GM21526 (cell line): Measurements from ENCODE around the gene CREBBP.
"Not testable (repeated sequence)": the region's sequence is repeated elsewhere in the genome, so short reads cannot be mapped to it uniquely, and the experiment has no call there.

Experiments
- ATAC-seq: cut with Tn5 transposase; IDR thresholded peaks from one replicate; pipeline ENCODE4 v1.9.1; 2021; ENCODE audit warnings: moderate library complexity; ENCODE audit not compliant: unreplicated experiment, low FRiP score

Gene CREBBP

DNA sequence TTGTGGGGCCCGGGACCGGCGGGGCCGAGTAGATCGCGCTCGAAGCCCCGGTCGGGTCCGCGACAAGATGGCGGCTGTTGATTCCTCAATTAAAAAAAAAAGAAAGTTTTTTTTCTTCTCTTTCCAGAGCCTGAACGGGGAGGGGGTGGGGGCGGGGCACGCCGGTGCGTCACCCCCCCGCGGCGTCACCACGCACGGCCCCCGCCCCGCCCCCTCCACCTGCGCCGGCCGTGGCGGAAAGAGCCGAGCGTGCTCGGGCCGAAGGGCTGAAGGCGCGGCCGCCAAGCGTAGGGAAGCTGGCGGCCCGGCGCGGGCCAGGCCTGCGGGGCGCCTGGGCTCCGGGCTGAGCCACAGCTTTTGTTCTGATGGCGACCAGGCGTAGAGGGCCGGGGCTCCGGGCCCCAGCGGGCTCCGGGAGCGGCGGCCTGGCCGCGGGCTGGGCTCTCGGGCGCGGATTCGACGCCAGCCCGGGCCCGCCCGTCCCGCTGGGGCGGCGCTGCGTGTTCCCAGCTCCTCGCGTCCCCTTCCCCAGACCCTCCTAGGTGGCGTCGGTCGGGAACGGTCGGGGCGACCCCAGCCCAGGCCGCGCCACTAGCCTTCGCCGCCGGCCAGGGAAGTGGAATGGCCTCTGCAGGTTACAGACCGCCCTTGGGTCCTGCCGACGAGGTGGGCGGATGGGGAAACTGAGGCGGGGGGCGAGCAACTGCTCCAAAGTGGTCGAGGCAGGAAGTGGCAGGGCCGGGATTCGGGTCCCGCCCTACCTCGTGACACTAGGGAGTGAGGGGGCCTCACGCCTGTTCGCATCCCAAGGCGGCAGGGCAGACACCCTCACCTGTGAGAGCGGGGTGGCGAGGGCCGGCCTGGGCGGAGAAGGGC lies at the start of gene CREBBP:
CREBBP (minus strand) TSS at position 91 of the 876 bp plus-strand sequence. CDS start 797 bp downstream, outside the sequence.
- peak; percentile 71 for ATAC-seq

DNA sequence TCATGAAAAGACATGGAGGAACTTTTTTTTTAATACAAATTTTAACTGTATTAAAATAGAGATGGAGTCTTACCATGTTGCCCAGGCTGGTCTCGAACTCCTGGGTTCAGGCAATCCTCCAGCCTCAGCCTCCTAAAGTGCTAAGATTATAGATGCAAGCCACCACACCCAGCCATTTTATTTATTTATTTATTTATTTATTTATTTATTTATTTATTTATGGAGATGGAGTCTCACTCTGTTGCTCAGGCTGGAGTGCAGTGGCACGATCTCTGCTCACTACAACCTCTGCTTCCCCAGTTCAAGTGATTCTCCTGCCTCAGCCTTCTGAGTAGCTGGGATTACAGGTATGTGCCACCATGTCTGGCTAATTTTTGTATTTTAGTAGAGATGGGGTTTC lies 46.6 kb upstream of the CREBBP start:
- ATAC-seq, result not testable (repeated sequence)

DNA sequence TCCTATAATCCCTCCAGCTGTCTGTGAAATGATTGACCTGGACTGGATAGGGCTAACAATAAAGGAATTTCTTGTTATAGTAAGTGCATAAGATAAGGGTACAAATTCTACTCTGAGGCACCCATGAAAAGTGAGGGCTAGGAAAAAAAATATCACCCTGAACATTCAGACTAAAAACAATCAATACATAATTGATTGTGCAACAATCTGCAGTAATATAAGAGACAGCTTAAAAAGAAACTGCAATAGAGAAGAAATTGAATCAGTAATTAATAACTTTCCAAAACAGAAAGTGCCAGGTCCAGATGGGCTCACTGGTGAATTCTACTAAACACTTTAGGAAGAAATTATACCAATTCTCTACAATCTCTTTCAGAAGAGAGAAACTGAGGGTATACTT lies 44.2 kb upstream of the CREBBP start:
- ATAC-seq, result no peak

DNA sequence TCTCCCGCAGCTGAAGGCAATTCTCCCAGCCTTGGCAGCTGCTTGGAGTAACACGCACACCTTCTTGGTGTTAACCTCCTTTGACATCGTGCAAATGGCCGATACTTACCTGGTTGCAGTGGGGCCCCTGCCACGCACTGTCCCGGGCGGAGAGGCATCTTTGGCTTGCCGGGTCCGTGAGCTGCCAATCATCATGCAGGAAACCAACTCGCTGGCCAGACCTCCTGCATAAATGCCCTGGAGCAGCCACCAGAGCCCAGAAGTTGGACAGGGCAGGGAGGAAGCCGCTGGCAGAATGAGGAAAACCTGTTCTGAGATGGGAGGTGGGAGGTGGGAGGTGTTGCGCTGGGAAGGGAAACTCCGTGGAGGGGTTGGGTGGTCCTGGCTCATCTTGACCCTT lies 41.7 kb upstream of the CREBBP start:
- no peak for ATAC-seq

DNA sequence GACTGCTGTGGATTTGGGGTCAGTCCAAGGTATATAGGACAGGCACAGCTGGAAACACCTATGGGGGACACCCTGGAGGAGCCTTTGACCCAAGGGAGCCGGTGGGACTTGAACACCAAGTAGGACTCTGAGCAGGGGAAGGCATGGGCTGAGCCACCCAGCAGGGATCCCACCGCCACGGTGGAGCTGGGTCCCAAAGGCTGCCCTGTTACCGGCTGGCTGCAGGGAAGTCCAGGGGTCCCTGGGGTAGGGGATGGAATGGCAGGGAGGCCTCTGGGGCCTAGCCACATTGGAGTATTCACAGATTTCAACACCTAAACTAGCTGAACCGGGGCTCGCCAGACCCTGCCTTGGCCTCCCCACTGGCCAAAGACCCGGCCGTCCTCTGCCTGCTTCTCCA lies 39.7 kb upstream of the CREBBP start:
- ATAC-seq, result no peak

DNA sequence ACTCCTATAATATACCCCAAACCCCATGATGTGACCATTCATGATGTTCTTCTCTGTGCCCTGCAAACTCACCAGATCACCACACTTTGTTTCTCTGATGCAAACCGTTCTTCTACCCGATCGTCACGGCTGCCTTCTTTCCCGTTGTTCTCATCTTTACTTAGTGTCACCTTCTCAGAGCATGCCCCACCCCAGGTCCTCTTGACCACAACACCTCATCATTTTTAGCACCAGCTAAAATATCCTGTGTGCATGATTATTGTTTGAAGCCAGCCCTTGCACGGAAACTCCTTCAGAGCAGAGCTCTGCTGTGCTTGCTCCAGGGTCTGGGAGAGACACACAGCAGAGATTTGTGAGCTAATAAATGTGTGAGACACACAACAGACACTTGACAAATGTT lies 38.9 kb upstream of the CREBBP start:
- ATAC-seq, result no peak

DNA sequence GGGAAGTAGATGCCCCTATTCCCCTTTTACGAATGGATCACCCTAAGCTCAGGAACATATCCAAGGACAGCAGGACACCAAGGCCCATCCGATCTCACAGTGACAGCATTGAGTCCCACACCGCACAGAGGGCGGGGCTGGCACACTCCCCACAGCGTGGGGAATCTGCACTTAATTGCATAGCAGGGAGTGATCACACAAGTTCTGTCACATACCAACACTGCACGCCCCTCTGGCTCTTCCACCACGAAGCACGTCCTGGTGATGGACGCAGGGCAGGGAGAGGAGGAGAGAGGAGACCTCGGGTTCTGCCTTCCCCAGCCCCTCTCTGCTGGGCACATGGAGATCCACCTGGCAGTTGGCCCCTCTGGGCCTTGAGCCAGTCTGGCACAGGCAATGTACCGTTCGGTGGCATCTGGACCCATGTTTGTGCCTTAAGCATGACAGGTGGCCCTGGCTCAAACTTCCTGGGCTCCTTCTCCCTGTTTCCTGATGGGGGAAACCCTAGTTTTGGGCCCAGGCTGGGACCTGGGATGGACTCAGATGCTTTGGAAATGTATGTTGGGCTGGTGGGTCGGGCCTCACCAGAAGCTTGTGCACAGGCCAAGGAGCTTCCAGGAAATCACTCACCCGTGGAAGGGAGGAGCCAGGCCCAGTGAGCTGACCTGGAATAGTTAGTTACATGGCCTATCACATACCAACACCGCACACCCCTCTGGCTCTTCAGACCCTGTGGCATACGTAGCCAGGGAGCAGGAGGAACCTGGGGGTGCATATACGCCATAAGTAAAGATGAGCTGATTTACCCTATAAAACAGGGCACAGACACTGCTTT lies 35.1 kb upstream of the CREBBP start:
- ATAC-seq, result no peak

DNA sequence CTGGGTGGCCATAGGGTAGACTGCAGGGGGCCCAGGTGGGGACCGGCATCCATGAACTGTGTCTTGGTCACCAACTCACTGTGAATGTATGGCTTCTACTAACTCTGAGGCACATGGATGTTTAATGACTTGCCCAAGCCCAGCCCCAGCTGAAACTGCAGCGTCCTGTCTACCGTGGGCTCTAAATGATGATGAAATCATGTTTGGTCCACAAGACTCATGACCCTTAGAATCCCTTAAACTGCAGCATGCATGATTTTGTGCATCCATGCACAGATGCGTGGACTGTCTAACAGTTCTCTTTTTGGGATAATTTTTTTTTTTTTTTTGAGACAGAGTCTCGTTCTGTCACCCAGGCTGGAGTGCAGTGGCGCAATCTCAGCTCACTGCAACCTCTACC lies 32.4 kb upstream of the CREBBP start:
- ATAC-seq, result no peak

DNA sequence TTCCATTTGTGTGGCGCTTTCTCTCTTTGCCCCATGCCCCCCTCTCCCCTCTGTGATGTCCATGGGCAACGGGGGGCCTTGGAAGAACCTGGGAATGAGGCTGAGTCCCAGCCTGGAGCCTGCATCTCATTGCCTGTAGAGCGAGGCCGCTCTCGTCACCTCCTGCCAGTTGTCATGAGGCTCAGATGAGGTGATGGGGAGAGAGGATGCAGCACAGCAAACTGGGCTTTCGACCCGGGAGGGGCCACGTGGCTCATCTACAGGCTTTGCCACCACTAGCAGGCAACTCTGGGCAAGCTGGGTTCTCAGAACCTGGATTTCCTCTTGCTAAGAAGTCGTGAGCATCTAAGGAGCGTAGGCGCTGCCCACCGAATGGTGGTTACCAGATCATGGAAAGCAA lies 31.9 kb upstream of the CREBBP start:
- no peak for ATAC-seq

DNA sequence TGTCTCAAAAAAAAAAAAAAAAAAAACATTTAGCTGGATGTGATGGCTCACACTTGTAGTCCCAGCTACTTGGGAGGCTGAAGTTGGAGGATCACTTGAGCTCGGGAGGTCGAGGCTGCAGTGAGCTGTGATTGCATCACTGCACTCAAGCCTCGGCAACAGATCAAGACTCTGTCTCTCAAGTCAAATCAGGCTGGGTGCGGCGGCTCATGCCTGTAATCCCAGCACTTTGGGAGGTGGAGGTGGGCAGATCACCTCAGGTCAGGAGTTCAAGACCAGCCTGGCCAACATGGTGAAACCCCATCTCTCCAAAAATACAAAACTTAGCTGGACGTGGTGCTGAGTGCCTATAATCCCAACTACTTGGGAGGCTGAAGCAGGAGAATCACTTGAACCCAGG lies 31.2 kb upstream of the CREBBP start:
- not testable (repeated sequence) for ATAC-seq

DNA sequence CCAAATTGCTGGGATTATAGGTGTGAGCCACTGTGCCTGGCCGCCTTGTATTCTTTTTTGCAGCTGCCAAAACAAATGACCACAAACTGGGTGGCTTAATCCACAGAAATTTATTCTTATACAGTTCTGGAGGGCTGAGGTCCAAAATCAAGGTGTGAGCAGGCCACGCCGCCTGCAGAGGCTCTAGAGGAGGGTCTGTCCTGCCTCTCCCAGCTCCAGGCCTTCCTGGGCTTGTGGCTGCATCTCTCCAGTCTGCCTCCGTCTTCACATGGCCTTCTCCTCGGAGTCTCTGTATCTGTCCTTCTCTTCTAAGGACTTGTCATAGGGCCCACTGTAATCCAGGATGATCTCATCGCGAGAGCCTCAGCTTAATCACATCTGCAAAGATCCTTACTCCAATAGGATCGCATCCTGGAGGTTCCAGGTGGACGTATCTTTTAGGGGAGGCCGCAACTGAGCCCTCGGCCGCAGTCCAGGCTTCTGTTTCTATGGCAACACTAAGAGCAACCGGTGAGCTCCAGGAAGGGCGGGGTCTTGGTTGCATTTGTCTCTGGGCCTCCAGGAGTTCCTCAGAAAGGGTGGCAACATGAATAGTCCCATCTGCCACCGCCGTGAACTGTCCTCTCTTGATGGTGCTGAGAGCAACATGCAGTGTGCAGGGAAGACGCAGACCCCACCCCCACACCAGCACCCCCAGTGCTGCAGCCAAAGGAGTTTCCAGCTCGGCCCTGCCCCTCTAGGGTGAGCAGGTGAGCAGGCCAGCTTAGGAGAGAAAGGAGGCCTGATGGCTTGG lies 29.5 kb upstream of the CREBBP start:
- no peak for ATAC-seq

DNA sequence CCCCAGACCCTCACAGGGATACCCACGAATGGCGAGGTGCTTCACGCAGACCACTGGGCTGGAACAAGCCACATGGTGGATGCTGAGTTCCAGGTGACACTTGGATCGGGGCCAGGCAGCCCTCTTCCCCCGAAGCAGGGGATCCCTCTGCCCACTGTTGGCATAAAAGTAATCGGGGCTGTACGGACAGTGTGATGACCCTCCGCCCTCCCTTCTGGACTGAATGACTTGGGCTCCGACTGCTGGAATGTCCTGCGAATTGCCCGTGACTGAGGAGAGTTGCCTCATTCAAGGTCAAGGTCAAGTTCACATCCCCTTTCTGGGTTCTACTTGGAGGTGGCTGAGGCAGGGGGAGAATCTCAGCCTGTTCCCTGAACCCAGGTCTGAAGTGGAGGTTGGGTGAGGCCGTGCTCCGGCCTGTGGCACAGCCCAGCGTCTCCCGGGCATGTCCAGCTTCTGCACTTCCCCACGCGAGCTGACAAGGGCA lies 28.5 kb upstream of the CREBBP start:
- ATAC-seq, result no peak

DNA sequence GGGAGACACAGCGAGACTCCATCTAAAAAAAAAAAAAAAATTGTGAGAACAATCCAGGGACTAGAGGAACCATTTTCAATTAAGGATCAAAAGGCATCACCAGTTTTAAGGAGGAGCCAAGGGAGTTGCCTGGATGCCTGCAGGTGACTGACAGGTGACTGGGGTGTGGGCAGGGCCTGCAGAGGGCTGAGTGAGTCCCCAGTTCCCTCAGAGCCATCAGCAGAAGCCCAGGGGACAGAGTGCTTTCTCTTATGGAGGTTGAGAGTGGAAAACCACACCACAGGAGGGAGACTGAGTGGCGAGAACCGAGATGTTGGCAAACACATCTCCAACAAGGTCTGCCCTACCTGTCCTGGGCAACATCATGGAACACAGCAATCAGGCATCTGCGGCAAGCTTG lies 27.1 kb upstream of the CREBBP start:
- ATAC-seq, result no peak

DNA sequence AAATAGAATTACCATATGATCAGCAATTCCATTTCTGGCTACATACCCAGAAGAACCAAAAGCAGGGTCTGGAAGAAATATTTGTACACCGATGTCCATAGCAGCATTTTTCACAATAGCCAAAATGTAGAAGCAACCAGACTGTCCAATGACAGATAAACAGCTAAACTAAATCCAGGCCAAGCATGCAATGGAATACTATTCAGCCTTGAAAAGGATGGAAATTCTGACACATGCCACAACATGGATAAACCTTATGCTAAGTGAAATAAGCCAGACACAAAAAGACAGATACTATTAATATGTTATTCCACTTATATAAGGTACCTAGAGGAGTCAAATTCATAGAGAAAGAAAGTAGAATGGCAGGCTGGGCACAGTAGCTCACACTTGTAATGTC lies 25.9 kb upstream of the CREBBP start:
- ATAC-seq, result no peak

DNA sequence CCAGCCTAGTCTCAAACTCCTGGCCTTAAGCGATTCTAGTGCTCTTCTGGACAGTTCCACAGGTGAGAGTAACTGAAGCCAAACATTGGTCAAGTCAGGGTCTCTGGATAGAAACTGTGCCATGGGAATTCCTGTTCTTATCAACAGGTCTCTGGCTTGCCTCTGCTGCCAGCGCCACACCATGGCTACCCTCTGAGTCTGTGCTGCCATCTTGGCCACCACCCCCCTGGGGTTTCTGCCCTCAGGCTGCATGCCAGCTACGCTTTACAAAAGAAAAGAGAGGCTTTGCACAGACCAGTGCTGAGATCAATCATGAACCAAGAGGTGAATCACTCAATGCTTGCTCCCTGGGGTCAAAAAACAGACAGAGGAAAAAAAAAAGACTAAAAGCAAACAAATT lies 24.4 kb upstream of the CREBBP start:
- ATAC-seq, result no peak

DNA sequence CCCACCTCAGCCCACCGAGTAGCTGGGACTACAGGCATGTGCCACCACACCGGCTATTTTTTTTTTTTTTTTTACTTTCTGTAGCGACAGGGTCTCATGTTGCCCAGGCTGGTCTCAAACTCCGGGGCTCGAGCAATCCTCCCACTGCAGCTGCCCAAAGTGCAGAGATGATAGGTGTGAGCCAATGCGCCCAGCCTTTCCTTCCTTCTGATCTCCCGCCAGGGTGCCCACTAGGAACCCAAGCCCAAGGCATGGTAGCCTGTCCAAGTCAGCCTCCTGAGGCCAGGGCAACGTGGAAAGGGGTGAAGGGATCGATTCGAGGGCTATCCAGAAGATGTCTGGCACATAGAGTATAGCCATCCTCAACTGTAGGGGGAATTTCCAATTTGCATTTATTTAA lies 9.6 kb upstream of the CREBBP start:
- no peak for ATAC-seq

DNA sequence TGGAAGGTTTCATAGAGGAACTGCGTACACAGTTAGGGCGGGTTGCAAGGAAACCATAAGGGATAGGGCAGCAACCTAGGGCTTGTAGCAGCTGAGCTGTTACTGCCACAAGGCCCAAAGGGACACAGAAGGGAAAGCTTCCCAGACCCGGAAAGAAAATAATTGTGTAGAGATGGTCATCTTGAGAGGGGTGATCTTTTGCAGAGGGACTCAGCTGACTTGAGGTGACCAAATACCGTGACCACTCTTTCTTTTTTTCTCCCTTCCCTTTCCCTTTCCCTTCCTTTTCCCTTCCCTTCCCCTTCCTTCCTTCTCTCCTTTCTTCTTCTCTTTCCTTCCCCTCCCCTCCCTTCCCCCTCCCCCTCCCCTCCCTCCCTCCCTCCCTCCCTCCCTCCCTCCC lies 8.5 kb upstream of the CREBBP start:
- no peak for ATAC-seq

DNA sequence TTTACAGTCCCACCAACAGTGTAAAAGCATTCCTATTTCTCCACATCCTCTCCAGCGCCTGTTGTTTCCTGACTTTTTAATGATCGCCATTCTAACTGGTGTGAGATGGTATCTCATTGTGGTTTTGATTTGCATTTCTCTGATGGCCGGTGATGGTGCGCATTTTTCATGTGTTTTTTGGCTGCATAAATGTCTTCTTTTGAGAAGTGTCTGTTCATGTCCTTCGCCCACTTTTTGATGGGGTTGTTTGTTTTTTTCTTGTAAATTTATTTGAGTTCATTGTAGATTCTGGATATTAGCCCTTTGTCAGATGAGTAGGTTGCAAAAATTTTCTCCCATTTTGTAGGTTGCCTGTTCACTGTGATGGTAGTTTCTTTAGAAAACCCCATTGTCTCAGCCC lies 5.5 kb upstream of the CREBBP start:
- ATAC-seq, result not testable (repeated sequence)

DNA sequence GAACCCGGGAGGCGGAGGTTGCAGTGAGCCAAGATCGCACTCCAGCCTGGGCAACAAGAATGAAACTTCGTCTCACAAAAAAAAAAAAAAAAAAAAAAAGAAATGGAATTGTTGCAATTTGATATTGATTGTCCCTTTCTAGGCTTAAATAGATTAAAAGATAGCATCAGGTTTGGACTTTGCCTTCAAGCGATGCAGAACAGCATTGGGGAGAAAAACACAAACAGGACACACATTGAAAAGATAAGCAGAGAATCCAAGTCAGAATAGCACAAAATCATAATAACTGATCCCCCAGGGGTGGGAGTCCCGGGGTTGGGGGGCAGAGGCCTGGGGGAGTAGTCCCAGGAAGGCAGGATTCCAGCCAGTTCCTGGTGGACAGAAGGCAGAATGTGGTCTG lies 3.9 kb upstream of the CREBBP start:
- ATAC-seq, result no peak

DNA sequence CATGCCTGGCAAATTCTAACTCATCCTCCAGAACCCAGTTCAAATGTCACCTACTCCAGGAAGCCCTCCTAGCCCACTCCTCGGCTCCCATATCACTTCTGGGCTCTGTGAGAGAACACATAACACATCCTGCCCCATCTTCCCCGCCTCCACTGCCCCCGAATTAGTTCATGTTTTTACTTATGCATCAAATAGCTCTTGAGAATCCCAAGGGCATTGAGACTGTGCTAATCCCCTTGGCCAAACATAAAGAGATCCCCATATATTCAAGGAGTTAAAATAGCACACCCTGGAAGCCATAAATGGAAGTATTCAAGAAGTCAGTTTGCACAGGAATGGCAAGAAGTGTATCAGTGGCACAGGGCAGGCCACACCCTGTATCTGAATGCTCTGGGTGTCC lies 2.0 kb upstream of the CREBBP start:
- no peak for ATAC-seq

DNA sequence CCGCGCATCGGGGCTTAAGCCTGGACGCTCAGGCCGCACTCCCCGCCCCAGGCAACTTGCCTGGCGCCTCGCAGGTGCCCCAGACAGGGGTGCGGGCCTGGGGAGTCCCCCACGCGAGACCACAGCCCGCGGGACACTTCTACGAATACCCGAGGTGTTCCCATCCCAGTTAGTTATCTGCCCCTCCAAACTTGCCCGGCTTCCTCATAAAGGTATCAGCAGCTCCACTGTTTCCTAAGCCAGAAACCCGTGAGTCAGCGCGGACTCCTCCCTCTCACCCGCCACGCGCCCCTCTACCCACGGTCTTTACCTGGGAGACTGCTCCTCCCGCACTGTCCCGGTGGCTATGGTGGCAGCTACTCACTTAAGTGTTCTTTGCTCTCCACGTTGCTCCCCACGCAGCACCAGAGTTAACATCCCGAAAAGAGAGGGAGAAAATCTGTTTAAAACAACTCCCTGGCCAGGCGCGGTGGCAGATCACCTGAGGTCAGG lies 1.0 kb upstream of the CREBBP start:
- no peak for ATAC-seq
